GM19023 (cell line): Measurements from ENCODE around the gene MPP3.
"Not testable (repeated sequence)": the region's sequence is repeated elsewhere in the genome, so short reads cannot be mapped to it uniquely, and the experiment has no call there.

Experiments
- ATAC-seq: cut with Tn5 transposase; IDR thresholded peaks from one replicate; pipeline ENCODE4 v1.9.1; 2021; ENCODE audit warnings: mild to moderate bottlenecking, moderate library complexity; ENCODE audit not compliant: unreplicated experiment

Gene MPP3

GRCh38 chr17:43861960-43862359 is 29.0 kb upstream of the MPP3 start:
- no peak for ATAC-seq

GRCh38 chr17:43860927-43861622 is 28.1 kb upstream of the MPP3 start:
- ATAC-seq = no peak

GRCh38 chr17:43860077-43860725 is 27.3 kb upstream of the MPP3 start:
- ATAC-seq = no peak

GRCh38 chr17:43857957-43858600 is 25.1 kb upstream of the MPP3 start:
- ATAC-seq = no peak

- ATAC-seq = no peak
Observed at GRCh38 chr17:43857141-43857540, 24.2 kb upstream of the MPP3 start.

- no peak for ATAC-seq
Observed at GRCh38 chr17:43856141-43856540, 23.2 kb upstream of the MPP3 start.

GRCh38 chr17:43855061-43855460 is 22.1 kb upstream of the MPP3 start:
- no peak for ATAC-seq

GRCh38 chr17:43854498-43854897 is 21.6 kb upstream of the MPP3 start:
- ATAC-seq = no peak

GRCh38 chr17:43853546-43853945 is 20.6 kb upstream of the MPP3 start:
- ATAC-seq = no peak

GRCh38 chr17:43852571-43852970 is 19.6 kb upstream of the MPP3 start:
- no peak for ATAC-seq

- ATAC-seq = no peak
Observed at GRCh38 chr17:43849116-43849515, 16.2 kb upstream of the MPP3 start.

GRCh38 chr17:43848601-43849000 is 15.7 kb upstream of the MPP3 start:
- ATAC-seq = no peak

GRCh38 chr17:43846963-43847371 is 14.0 kb upstream of the MPP3 start, which contains the start of gene CD300LG:
Gene CD300LG, plus strand, starts transcription at chr17:43847176. Its CDS starts 41 bp downstream, at chr17:43847217.
- ATAC-seq = no peak

GRCh38 chr17:43846221-43846712 is 13.3 kb upstream of the MPP3 start:
- no peak for ATAC-seq

- no peak for ATAC-seq
Observed at GRCh38 chr17:43845766-43846165, 12.8 kb upstream of the MPP3 start.

GRCh38 chr17:43844241-43844640 is 11.3 kb upstream of the MPP3 start:
- ATAC-seq = no peak

GRCh38 chr17:43842975-43843325 is 10.0 kb upstream of the MPP3 start:
- no peak for ATAC-seq

GRCh38 chr17:43842091-43842974 is 9.4 kb upstream of the MPP3 start:
- ATAC-seq = not testable (repeated sequence)

- ATAC-seq = no peak
Observed at GRCh38 chr17:43841282-43841681, 8.3 kb upstream of the MPP3 start.

GRCh38 chr17:43840814-43841213 is 7.9 kb upstream of the MPP3 start:
- no peak for ATAC-seq

GRCh38 chr17:43839670-43840108 is 6.7 kb upstream of the MPP3 start:
- no peak for ATAC-seq
